HG03342 (cell line): Measurements from ENCODE around the gene LIN52.

Source experiments
- ATAC-seq: cut with Tn5 transposase; IDR thresholded peaks from one replicate; pipeline ENCODE4 v1.9.1; 2021; ENCODE audit warnings: mild to moderate bottlenecking, moderate library complexity; ENCODE audit not compliant: unreplicated experiment

Gene LIN52

GRCh38 chr14:74221741-74222140, 137.0 kb downstream of the LIN52 start:
- no peak for ATAC-seq

GRCh38 chr14:74223016-74223415, 138.3 kb downstream of the LIN52 start:
- ATAC-seq: no peak

- ATAC-seq: no peak
These were observed 147.0 kb downstream of the LIN52 start for GRCh38 chr14:74231784-74232183.

GRCh38 chr14:74235017-74235416, 150.3 kb downstream of the LIN52 start:
- no peak for ATAC-seq

GRCh38 chr14:74237441-74237840, 152.7 kb downstream of the LIN52 start:
- no peak for ATAC-seq

- no peak for ATAC-seq
These were observed 154.5 kb downstream of the LIN52 start, which contains the start of gene VSX2 for GRCh38 chr14:74238974-74239847. Gene VSX2, plus strand, starts transcription at chr14:74239449. Its CDS starts 113 bp downstream, at chr14:74239562.

- no peak for ATAC-seq
These were observed 155.4 kb downstream of the LIN52 start for GRCh38 chr14:74239848-74240793.

- no peak for ATAC-seq
These were observed 156.3 kb downstream of the LIN52 start for GRCh38 chr14:74240794-74241651.

GRCh38 chr14:74241652-74242017, 156.9 kb downstream of the LIN52 start:
- no peak for ATAC-seq

GRCh38 chr14:74242021-74242779, 157.4 kb downstream of the LIN52 start:
- no peak for ATAC-seq

- ATAC-seq: no peak
These were observed 158.0 kb downstream of the LIN52 start for GRCh38 chr14:74242780-74243042.

GRCh38 chr14:74243051-74243450, 158.3 kb downstream of the LIN52 start:
- ATAC-seq: no peak

GRCh38 chr14:74244115-74244514, 159.4 kb downstream of the LIN52 start:
- no peak for ATAC-seq

GRCh38 chr14:74245292-74245691, 160.5 kb downstream of the LIN52 start:
- ATAC-seq: no peak

GRCh38 chr14:74246542-74246941, 161.8 kb downstream of the LIN52 start:
- ATAC-seq: no peak

- no peak for ATAC-seq
These were observed 163.3 kb downstream of the LIN52 start for GRCh38 chr14:74248017-74248416.

- no peak for ATAC-seq
These were observed 164.9 kb downstream of the LIN52 start for GRCh38 chr14:74249433-74250375.
